ENCODE measurements around the gene TTC13.

GRCh38 chr1:230985711-230986110 is 7.0 kb upstream of the TTC13 start:
- TF ChIP-seq CTCF (IDR thresholded peaks at IDR 0.05; ENCODE audit: poor library complexity) = no peak
- no peak for TF ChIP-seq EZH2 (IDR thresholded peaks at IDR 0.05; ENCODE audit: borderline replicate concordance)
- TF ChIP-seq EZH2phosphoT487 (IDR thresholded peaks at IDR 0.05; ENCODE audit: low read depth, severe bottlenecking, unreplicated experiment) = no peak
